ENCODE data around the gene CNIH2.

Gene CNIH2

DNA sequence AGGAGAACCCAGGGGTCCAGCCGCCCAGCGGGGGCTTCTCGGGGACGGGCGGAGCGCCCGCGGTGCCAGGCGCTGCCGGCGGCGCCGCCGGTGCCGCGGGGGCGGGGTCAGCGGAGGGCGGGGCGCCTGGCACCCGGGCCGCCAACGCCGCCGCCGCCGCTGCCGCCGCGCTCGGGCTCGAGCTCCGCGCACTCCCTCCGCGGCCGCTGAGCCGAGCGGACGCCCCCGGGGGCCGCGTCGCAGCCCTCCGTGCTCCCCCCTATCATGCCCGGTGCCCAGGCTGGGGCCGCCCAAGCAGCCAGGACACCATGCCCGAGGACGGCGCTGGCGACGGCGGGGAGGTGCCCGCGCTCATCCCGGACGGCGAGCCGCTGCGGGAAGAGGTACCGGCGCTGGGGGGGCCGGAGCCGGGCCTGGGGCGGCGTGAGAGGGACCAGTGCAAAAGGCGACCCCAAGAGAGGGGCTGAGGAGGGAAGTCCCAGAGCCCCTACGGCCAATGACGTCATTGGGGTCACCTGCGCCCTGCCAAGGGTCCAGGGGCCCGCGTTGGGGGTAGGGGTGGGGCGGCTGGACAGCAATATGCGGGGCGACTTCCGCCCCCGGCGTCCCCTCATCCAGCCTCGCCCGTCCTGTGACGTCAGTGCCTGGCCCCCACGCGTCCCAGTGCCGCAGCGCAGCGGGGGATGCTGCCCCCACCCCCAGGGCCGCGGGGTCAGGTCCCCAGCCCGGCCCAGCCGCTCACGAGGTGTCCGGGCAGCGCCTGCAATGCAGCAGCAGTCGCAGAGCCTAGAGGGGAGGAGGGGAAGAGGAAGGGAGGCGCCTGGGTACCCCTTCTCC lies 13.9 kb downstream of the CNIH2 start, which contains the start of gene TMEM151A:
TSS of gene TMEM151A (plus strand) at position 189 of the 837 bp plus-strand sequence. CDS start at position 309, 120 bp downstream.
- Histone ChIP-seq H3K9ac (ENCODE audit: low read length) (no peak within 1 kb of the TSS), H2AFZ (ENCODE audit: insufficient read depth, low read length, poor library complexity) (no peak within 1 kb of the TSS), H2BK12ac (ENCODE audit: low read length) (no peak within 1 kb of the TSS), H3K4me2 (ENCODE audit: low read length) (peak within 1 kb of the TSS; percentile 53), H3K79me2 (ENCODE audit: control insufficient read depth, insufficient read depth, low read length, poor library complexity) (peaks cover 10% of the 10 kb centered on the region), H2BK120ac (ENCODE audit: insufficient read depth, low read length, poor library complexity) (no peak within 1 kb of the TSS), H3K4me3 (ENCODE audit: low read depth, low read length) (no peak within 1 kb of the TSS), H3K79me1 (ENCODE audit: low read length) (peaks cover 8% of the 10 kb centered on the region), H3K4ac (ENCODE audit: low read depth, low read length) (no peak within 1 kb of the TSS), H3K18ac (ENCODE audit: low read length) (no peak within 1 kb of the TSS), H3K4me1 (ENCODE audit: control insufficient read depth in 1 of 2, insufficient read depth in 2 of 2, low read length in 2 of 2) (peaks cover 12 to 15% of the 10 kb centered on the region in 2 experiments), H3K36me3 (ENCODE audit: control insufficient read depth in 1 of 2, insufficient read depth in 2 of 2, low read length in 2 of 2) (peaks cover 0 to 8% of the 10 kb centered on the region in 2 experiments), H2BK5ac (ENCODE audit: low read depth, low read length, poor library complexity) (no peak within 1 kb of the TSS), H4K12ac (ENCODE audit: low read depth, low read length) (no peak within 1 kb of the TSS), H4K91ac (ENCODE audit: low read depth, low read length) (no peak within 1 kb of the TSS), H3K27ac (ENCODE audit: low read depth, low read length) (no peak within 1 kb of the TSS), H4K8ac (ENCODE audit: low read depth, low read length) (no peak within 1 kb of the TSS), H3K9me3 (ENCODE audit: insufficient read depth, low read depth, low read length) (peaks cover 6% of the 10 kb centered on the region), H3K27me3 (ENCODE audit: insufficient read depth, low read length) (peaks cover 20% of the 10 kb centered on the region), H3K23ac (ENCODE audit: low read length) (no peak within 1 kb of the TSS), H2AK5ac (ENCODE audit: low read length) (no peak within 1 kb of the TSS), H3K14ac (ENCODE audit: low read length) (no peak within 1 kb of the TSS)
- no peak for DNase-seq
- no CpG with 5 or more reads among the region's 95 CpGs for WGBS (ENCODE audit: extremely low coverage, insufficient coverage, insufficient read length)

DNA sequence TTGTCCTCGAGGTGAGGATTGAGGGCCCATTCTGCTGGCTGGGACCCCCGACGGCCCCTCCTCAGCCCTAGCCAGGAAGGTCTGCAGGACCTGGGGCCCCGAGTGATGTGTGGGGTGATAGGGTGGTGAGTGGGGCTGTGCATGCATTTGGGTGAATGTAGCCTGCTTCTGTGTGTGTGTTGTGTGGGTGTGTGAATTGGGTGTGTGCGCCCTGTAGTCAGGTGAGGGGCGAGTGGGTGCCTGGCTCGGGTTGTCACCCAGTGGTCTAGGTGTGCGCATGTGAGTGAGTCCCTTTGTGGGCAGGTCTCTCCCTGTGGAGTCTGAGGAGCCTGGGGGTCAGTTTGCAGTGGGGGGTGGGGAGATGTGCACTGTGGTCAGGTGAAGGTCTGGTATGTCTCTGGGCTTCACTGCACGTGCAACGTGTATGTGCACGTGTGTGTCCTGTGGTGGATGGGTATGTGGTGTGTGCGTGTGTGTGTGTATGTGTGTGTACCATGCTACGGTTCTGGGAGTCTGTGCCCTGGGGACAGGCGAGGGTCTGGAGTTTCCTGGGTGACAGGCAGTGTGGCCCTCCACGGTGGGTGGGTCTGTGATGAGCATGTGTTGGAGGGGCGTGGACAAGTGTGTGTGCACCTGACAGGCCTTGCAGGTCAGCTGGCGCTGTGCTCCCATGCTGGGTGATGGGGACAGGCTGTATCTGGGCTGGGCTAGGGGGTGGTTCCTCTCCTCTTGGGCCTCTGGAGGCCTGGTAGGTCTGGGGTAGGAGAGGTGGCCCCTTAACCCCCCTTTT lies 14.8 kb downstream of the CNIH2 start:
- Histone ChIP-seq H4K8ac (ENCODE audit: low read depth, low read length) (no peak overlapping the region), H3K79me1 (ENCODE audit: low read length) (peaks cover 8% of the 10 kb centered on the region), H2BK5ac (ENCODE audit: low read depth, low read length, poor library complexity) (no peak overlapping the region), H3K4ac (ENCODE audit: low read depth, low read length) (no peak overlapping the region), H2BK120ac (ENCODE audit: insufficient read depth, low read length, poor library complexity) (no peak overlapping the region), H3K4me2 (ENCODE audit: low read length) (no peak overlapping the region), H4K12ac (ENCODE audit: low read depth, low read length) (no peak overlapping the region), H3K9ac (ENCODE audit: low read length) (no peak overlapping the region), H3K27me3 (ENCODE audit: insufficient read depth, low read length) (peaks cover 20% of the 10 kb centered on the region), H2AFZ (ENCODE audit: insufficient read depth, low read length, poor library complexity) (no peak overlapping the region), H2AK5ac (ENCODE audit: low read length) (no peak overlapping the region), H3K4me1 (ENCODE audit: control insufficient read depth in 1 of 2, insufficient read depth in 2 of 2, low read length in 2 of 2) (peaks cover 10 to 13% of the 10 kb centered on the region in 2 experiments), H3K9me3 (ENCODE audit: insufficient read depth, low read depth, low read length) (peaks cover 6% of the 10 kb centered on the region), H3K14ac (ENCODE audit: low read length) (no peak overlapping the region), H4K91ac (ENCODE audit: low read depth, low read length) (no peak overlapping the region), H3K18ac (ENCODE audit: low read length) (no peak overlapping the region), H2BK12ac (ENCODE audit: low read length) (no peak overlapping the region), H3K4me3 (ENCODE audit: low read depth, low read length) (no peak overlapping the region), H3K36me3 (ENCODE audit: control insufficient read depth in 1 of 2, insufficient read depth in 2 of 2, low read length in 2 of 2) (peaks cover 0 to 3% of the 10 kb centered on the region in 2 experiments), H3K79me2 (ENCODE audit: control insufficient read depth, insufficient read depth, low read length, poor library complexity) (peaks cover 10% of the 10 kb centered on the region), H3K23ac (ENCODE audit: low read length) (no peak overlapping the region), H3K27ac (ENCODE audit: low read depth, low read length) (no peak overlapping the region)
- no peak for DNase-seq
- no CpG with 5 or more reads among the region's 17 CpGs for WGBS (ENCODE audit: extremely low coverage, insufficient coverage, insufficient read length)

DNA sequence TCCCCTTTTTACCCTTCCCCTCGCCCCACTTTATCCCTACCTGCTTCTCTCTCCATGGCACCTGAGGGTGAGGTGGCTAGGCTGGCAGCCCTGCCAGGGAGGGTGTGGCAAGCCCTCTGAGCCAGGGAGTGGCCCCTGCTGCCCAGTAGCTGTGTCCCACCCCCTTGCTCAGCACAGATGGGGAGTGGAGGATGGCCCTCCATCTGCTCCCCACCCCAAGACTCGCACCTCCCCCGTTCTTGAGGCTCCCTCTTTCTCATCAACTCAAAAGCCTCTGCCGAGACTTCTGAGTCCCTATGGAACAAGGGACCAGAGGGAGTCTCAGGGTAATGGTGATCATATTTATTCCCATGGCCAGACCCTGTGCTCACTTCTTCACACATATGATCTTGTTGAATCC lies 15.4 kb downstream of the CNIH2 start:
- H4K12ac ChIP-seq (ENCODE audit: low read depth, low read length): no peak overlapping the region
- H2AFZ ChIP-seq (ENCODE audit: insufficient read depth, low read length, poor library complexity): no peak overlapping the region
- no peak overlapping the region for H3K4me3 ChIP-seq (ENCODE audit: low read depth, low read length)
- no peak overlapping the region for H3K23ac ChIP-seq (ENCODE audit: low read length)
- H3K9ac ChIP-seq (ENCODE audit: low read length): no peak overlapping the region
- H3K18ac ChIP-seq (ENCODE audit: low read length): no peak overlapping the region
- peaks cover 20% of the 10 kb centered on the region for H3K27me3 ChIP-seq (ENCODE audit: insufficient read depth, low read length)
- no peak for DNase-seq
- no peak overlapping the region for H2AK5ac ChIP-seq (ENCODE audit: low read length)
- no peaks in the 10 kb centered on the region for H3K36me3 ChIP-seq (ENCODE audit: control insufficient read depth in 1 of 2, insufficient read depth in 2 of 2, low read length in 2 of 2)
- H3K79me1 ChIP-seq (ENCODE audit: low read length): peaks cover 8% of the 10 kb centered on the region
- no peak overlapping the region for H3K4ac ChIP-seq (ENCODE audit: low read depth, low read length)
- peaks cover 5 to 8% of the 10 kb centered on the region in 2 experiments for H3K4me1 ChIP-seq (ENCODE audit: control insufficient read depth in 1 of 2, insufficient read depth in 2 of 2, low read length in 2 of 2)
- H2BK120ac ChIP-seq (ENCODE audit: insufficient read depth, low read length, poor library complexity): no peak overlapping the region
- WGBS (ENCODE audit: extremely low coverage, insufficient coverage, insufficient read length): no CpG with 5 or more reads among the region's 4 CpGs
- H3K14ac ChIP-seq (ENCODE audit: low read length): no peak overlapping the region
- peaks cover 6% of the 10 kb centered on the region for H3K9me3 ChIP-seq (ENCODE audit: insufficient read depth, low read depth, low read length)
- no peak overlapping the region for H3K4me2 ChIP-seq (ENCODE audit: low read length)
- H3K27ac ChIP-seq (ENCODE audit: low read depth, low read length): no peak overlapping the region
- H2BK12ac ChIP-seq (ENCODE audit: low read length): no peak overlapping the region
- peaks cover 6% of the 10 kb centered on the region for H3K79me2 ChIP-seq (ENCODE audit: control insufficient read depth, insufficient read depth, low read length, poor library complexity)
- H4K91ac ChIP-seq (ENCODE audit: low read depth, low read length): no peak overlapping the region
- no peak overlapping the region for H2BK5ac ChIP-seq (ENCODE audit: low read depth, low read length, poor library complexity)
- no peak overlapping the region for H4K8ac ChIP-seq (ENCODE audit: low read depth, low read length)

DNA sequence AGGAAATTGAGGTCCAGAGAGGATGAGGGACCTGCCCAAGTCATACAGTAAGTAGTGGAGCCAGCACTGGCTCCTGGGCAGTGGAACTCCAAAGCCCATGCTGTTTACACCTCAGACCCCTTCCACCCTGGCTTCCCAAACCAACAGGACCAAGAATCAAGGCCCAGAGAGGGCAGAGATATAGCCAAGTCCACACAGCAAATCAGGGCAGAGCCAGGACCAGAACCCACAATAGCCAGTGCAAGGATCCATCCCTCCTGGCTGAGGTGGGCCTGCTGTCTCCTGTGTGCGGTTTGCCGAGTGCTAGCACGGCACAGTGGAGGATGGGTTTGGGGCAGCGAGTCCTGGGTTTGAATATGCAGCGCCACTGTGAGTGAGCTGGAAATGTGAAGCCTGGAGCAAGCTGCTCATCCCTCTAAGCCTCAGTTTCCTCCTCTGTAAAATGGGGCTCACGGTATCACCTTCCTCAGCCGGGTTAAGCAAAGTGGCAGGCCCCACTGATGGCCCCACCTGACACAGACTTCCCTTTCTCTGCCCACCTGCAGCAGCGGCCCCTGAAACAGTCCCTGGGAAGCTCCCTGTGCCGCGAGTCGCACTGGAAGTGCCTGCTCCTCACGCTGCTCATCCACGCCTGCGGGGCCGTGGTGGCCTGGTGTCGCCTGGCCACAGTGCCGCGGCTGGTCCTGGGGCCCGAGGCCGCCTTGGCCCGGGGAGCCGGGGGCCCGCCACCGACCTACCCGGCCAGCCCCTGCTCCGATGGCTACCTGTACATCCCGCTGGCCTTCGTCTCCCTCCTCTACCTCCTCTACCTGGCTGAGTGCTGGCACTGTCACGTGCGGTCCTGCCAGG lies 16.0 kb downstream of the CNIH2 start:
- Histone ChIP-seq H3K27ac (ENCODE audit: low read depth, low read length) (no peak overlapping the region), H4K91ac (ENCODE audit: low read depth, low read length) (no peak overlapping the region), H4K12ac (ENCODE audit: low read depth, low read length) (no peak overlapping the region), H2BK12ac (ENCODE audit: low read length) (no peak overlapping the region), H3K9ac (ENCODE audit: low read length) (no peak overlapping the region), H2AK5ac (ENCODE audit: low read length) (no peak overlapping the region), H3K36me3 (ENCODE audit: control insufficient read depth in 1 of 2, insufficient read depth in 2 of 2, low read length in 2 of 2) (no peaks in the 10 kb centered on the region), H3K4me3 (ENCODE audit: low read depth, low read length) (no peak overlapping the region), H2BK5ac (ENCODE audit: low read depth, low read length, poor library complexity) (no peak overlapping the region), H3K79me2 (ENCODE audit: control insufficient read depth, insufficient read depth, low read length, poor library complexity) (no peaks in the 10 kb centered on the region), H3K79me1 (ENCODE audit: low read length) (peaks cover 2% of the 10 kb centered on the region), H3K4me1 (ENCODE audit: control insufficient read depth in 1 of 2, insufficient read depth in 2 of 2, low read length in 2 of 2) (peaks cover 5 to 8% of the 10 kb centered on the region in 2 experiments), H2BK120ac (ENCODE audit: insufficient read depth, low read length, poor library complexity) (no peak overlapping the region), H3K27me3 (ENCODE audit: insufficient read depth, low read length) (peaks cover 20% of the 10 kb centered on the region), H3K9me3 (ENCODE audit: insufficient read depth, low read depth, low read length) (peaks cover 6% of the 10 kb centered on the region), H3K4ac (ENCODE audit: low read depth, low read length) (no peak overlapping the region), H3K14ac (ENCODE audit: low read length) (no peak overlapping the region), H3K18ac (ENCODE audit: low read length) (no peak overlapping the region), H4K8ac (ENCODE audit: low read depth, low read length) (no peak overlapping the region), H2AFZ (ENCODE audit: insufficient read depth, low read length, poor library complexity) (no peak overlapping the region), H3K4me2 (ENCODE audit: low read length) (no peak overlapping the region), H3K23ac (ENCODE audit: low read length) (no peak overlapping the region)
- WGBS (ENCODE audit: extremely low coverage, insufficient coverage, insufficient read length): no CpG with 5 or more reads among the region's 30 CpGs
- no peak for DNase-seq

Measured in trophoblast cell (in vitro differentiated cells and primary cell).